ENCODE data around the gene MCC. TPM values are rescaled to one million over a fixed set of nuclear protein-coding genes. Genes with fewer than 3 reads are reported as not detected.
A peak's percentile ranks its signal among the peaks of the same experiment; 100 is the strongest.

Gene MCC
- total RNA-seq, 1 donor from 2014 or later, result 31.9 TPM

GRCh38 chr5:113343343-113343742 lies 144.9 kb downstream of the MCC start:
- intact Hi-C loops (cut with DNase I), result no loop called here
- ATAC-seq (peak; percentile 87), DNase-seq (ENCODE audit: missing footprints) (no peak)

DNA sequence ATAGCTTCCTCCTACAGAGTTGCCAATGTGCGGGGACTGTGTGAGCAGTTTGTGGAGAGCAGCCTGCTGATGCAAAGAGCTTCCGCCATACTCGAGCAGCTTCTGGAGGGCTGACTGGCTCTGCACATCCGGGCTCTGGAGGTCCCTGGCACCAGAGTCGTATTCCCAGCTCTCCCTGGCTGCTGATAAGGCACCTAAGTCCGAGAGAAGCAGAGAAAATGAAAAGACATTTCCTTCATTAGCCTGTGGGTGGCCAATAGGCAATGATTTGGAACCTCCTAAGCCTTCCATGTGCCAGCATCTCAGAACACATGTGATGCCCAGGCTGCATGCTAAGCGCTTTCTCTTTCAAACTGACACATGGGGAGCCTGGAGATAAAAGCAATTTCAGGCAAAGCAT lies 147.7 kb downstream of the MCC start:
- peak; percentile 11 for ATAC-seq
- no peak for DNase-seq (ENCODE audit: missing footprints)
- intact Hi-C loops (cut with DNase I), result no loop called here

DNA sequence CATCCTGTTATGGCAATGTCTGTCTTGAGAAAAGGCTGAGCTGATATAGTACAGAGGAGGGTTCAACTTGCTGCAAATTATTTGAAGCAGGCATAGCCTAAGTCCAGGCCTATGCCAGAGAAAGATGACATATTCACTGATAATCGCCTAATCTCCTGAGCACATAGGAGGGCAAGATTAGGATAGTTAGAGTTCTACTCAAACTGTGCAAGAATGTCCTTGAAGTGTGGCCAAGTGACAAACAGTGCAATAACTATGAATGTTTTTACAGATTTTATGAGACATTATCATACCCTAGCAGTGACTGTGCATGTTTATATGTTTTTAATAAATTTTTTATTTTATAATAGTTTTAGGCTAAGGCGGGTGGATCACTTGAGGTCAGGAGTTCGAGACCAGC lies 149.6 kb downstream of the MCC start:
- ATAC-seq (peak; percentile 17), DNase-seq (ENCODE audit: missing footprints) (no peak)
- intact Hi-C loops (cut with DNase I), result loop anchor here (5.0 kb wide), 1 partner anchor 269 kb away; no protein-coding TSS in a partner anchor

- ATAC-seq (peak; percentile 7), DNase-seq (ENCODE audit: missing footprints) (no peak)
Observed at GRCh38 chr5:113337515-113338415, 150.5 kb downstream of the MCC start.

DNA sequence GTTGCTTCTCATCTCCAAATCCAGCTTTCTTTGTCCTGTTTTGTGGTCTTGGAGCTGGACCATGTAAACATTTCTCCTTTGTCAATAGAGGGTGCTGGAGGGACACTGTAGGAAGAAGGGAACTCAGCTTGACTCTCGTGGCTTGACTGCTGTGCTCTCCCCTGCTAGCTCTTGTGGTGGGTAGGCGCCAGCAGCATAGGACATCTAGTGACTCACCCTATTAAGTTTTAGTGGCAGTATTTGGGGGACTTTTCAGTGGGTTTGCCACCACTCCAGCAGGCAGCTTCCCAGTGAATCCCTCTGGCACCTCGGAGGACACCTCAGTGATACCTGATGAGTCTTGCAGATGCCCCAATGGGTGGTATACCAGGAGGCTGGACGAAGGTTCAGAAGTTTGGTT lies 151.3 kb downstream of the MCC start:
- DNase-seq (ENCODE audit: missing footprints) (no peak), ATAC-seq (peak; percentile 87)
- intact Hi-C loops (cut with DNase I), result loop anchor here (2.0 to 5.0 kb wide), 2 partner anchors 176 to 270 kb away; partner anchors contain the start of gene YTHDC2

More at GRCh38 chr5:113337515-113338415, 150.5 kb downstream of the MCC start:
- intact Hi-C loops (cut with DNase I), result loop anchor here (2.0 to 5.0 kb wide), 2 partner anchors 175 to 270 kb away; partner anchors contain the start of gene YTHDC2

DNA sequence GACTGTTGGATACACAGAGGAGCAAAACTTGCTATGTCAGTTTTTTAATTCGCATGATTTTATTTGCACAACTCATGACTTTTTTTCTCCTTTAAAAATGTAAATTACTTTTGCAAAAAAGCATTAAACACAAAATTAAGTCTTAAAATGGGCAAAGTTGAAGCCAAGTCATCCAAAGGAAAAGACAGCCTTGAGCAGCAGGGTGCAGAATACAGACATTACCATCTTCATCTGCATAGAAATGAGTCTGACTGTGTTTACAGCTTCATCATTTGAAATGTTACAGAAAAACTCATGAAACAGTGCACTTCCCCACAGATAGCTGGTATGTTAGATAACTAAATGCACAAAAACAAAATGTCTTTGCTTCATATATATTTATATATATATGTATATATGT lies 154.8 kb downstream of the MCC start:
- DNase-seq (ENCODE audit: missing footprints) (no peak), ATAC-seq (no peak)
- intact Hi-C loops (cut with DNase I), result loop anchor here (5.0 kb wide), 1 partner anchor 131 kb away; no protein-coding TSS in a partner anchor

GRCh38 chr5:113331209-113331551 lies 157.1 kb downstream of the MCC start:
- DNase-seq (ENCODE audit: missing footprints) (no peak), ATAC-seq (peak; percentile 68)
- intact Hi-C loops (cut with DNase I), result loop anchor here (2.0 to 5.0 kb wide), 2 partner anchors 129 to 334 kb away; no protein-coding TSS in a partner anchor

GRCh38 chr5:113330533-113331208 lies 157.6 kb downstream of the MCC start:
- intact Hi-C loops (cut with DNase I), result loop anchor here (2.0 to 5.0 kb wide), 2 partner anchors 128 to 334 kb away; no protein-coding TSS in a partner anchor
- DNase-seq (ENCODE audit: missing footprints), result peak; percentile 73
- peak; percentile 69 for ATAC-seq

DNA sequence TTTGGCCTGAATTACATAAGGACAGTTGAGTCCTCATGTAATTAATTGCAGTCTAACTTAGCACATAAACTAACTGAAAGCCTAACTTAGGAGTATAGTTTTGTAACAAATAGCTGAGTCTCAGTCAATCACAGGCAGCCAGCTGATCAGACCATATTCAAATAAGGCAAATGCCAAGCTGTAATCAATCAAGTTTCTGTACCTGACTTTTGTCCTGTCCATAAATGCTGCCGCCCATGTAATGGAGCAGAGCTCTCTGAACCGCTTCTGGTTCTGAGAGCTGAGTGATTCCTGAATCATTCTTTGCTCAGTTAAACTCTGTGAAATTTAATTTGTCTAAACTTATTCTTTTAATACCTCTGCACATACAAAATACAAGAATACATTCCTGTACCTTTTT lies 158.3 kb downstream of the MCC start:
- ATAC-seq, result no peak
- no peak for DNase-seq (ENCODE audit: missing footprints)
- intact Hi-C loops (cut with DNase I), result loop anchor here (2.0 to 5.0 kb wide), 3 partner anchors 128 to 333 kb away; no protein-coding TSS in a partner anchor

DNA sequence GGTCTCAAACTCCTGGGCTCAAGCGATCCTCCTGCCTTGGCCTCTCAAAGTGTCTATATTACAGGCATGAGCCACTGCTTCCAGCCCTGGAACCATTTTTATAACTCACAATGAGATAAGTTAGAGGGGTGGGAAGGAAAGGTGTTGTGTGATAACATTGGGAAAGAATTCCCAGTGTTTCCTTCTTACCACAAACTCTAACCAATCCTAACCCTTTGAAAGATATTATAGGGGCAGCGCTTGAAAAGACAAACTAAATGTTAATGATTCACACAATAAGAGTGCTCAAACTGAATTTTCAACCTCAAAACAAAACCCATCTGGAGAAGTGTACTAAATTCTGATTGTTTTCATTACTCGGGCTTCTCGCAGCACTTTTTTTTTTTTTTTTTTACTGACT lies 163.2 kb downstream of the MCC start:
- no peak for DNase-seq (ENCODE audit: missing footprints)
- intact Hi-C loops (cut with DNase I), result loop anchor here (5.0 kb wide), 1 partner anchor 283 kb away; no protein-coding TSS in a partner anchor
- no peak for ATAC-seq

- intact Hi-C loops (cut with DNase I), result no loop called here
- no peak for ATAC-seq
- no peak for DNase-seq (ENCODE audit: missing footprints)
Observed at GRCh38 chr5:113321276-113321675, 167.0 kb downstream of the MCC start.

DNA sequence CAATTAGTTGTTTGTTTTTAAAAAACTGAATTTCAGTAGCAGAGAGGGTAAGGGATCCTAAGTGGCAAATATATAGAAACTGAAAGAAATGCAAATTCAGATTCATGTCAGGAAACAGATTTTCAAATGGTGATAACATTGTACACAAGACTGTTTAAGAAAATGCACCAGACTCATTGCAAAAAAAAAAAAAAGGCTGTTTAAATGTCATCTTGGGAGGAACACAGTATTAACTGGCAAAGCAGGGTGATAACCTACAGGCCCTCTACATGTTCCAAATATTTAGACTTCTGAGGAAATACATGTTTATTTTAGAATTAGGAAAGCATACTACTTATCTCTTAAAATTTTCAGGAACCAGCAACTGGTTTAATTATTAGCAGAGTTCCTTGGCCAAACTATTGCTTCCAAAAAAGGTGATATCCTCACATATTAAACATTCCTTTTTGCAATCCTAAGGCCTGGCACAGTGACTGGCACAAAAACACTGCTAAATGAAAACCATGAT lies 167.9 kb downstream of the MCC start:
- no peak for DNase-seq (ENCODE audit: missing footprints)
- intact Hi-C loops (cut with DNase I), result no loop called here
- no peak for ATAC-seq

- ATAC-seq, result no peak
- DNase-seq (ENCODE audit: missing footprints), result no peak
- intact Hi-C loops (cut with DNase I), result no loop called here
Observed at GRCh38 chr5:113319256-113320053, 168.8 kb downstream of the MCC start.

DNA sequence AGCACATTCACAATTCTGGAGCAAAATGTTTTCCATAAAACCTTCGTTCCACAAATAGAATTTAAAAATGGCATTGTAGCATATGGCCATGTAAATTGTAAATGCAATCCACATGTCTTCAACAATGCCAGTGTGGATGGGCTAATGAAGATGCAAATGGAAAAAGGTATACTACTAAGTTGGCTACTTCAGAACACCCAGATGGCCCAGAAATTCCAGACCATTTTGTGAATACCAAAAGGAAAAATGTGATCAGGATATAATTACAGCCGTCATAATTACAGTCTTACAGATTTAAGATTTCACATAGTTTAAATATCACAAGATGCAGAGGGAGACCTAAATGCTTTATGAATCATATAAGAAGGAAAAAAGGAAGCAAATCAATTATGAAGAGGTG lies 170.6 kb downstream of the MCC start:
- DNase-seq (ENCODE audit: missing footprints) (no peak), ATAC-seq (no peak)
- intact Hi-C loops (cut with DNase I), result no loop called here

- intact Hi-C loops (cut with DNase I), result no loop called here
Observed at GRCh38 chr5:113311301-113311700, 177.0 kb downstream of the MCC start.

GRCh38 chr5:113302120-113302519 lies 186.1 kb downstream of the MCC start:
- intact Hi-C loops (cut with DNase I), result no loop called here
- no peak for DNase-seq (ENCODE audit: missing footprints)
- no peak for ATAC-seq

More at GRCh38 chr5:113311301-113311700, 177.0 kb downstream of the MCC start:
- ATAC-seq, result no peak
- DNase-seq (ENCODE audit: missing footprints), result no peak

DNA sequence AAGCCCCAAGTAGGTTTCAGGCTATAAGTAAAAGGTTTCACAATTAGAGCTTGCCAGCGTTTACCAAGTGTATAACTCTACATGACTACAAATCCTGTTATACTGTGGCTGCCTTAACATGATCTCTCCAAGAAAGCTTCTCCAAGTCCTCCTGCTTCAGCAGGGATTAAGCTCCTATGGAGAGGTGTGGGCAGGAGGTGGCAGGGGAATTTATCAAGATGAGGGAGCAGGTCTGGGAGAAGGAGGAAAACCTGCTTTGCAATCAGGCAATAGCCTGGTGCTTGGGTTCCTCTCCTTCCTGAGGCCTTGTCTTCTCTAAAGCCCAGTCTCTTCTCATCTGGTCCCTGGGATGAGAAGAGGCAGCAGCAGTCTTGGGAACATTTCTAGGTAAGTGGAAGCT lies 188.7 kb downstream of the MCC start:
- DNase-seq (ENCODE audit: missing footprints), result no peak
- intact Hi-C loops (cut with DNase I), result loop anchor here (10.0 kb wide), 1 partner anchor 215 kb away; no protein-coding TSS in a partner anchor
- no peak for ATAC-seq

DNA sequence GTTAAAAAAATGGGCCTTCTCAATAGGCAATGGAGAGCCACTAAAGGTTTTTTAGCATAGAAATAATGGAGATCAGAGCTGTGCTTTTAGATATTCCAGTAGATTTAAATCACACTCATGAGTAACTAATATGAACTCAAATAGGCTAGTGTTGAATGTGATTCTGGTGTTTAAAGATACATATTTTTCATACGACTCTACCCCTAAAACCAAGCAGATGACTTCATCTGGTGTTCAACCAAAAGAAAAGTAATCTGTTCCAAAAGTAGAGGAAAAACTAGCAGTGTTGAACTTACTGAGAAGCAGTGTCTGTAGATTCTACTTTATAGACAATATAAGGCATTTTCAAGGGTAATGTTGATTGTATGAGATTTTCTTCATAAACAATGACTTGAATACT lies 191.6 kb downstream of the MCC start:
- intact Hi-C loops (cut with DNase I), result loop anchor here (10.0 kb wide), 1 partner anchor 212 kb away; no protein-coding TSS in a partner anchor
- DNase-seq (ENCODE audit: missing footprints) (no peak), ATAC-seq (no peak)

Data from Right ventricle myocardium inferior (tissue), 1 donor.